Renal pelvis (tissue), 4 donors: Measurements from ENCODE around the gene GMPPA. TPM values are rescaled to one million over a fixed set of nuclear protein-coding genes. Genes with fewer than 3 reads are reported as not detected.

Source experiments
- DNase-seq: peaks from one replicate; pipeline ENCODE4 v3.0.0-alpha.2; 2013
- polyA plus RNA-seq, 3 donors: library from polyadenylated mRNA; unstranded; fragments of 120-200 nt; gene quantifications; one replicate each; pipeline ENCODE4 v1.2.1, GENCODE V29; 2013; ENCODE audit not compliant: insufficient read length in 3 of 3

GMPPA gene
- polyA plus RNA-seq, 3 donors = 35.6 to 40.0 (median 39.0) TPM

GRCh38 chr2:219465659-219466561 is 32.8 kb upstream of the GMPPA start:
- no peak for DNase-seq

DNA sequence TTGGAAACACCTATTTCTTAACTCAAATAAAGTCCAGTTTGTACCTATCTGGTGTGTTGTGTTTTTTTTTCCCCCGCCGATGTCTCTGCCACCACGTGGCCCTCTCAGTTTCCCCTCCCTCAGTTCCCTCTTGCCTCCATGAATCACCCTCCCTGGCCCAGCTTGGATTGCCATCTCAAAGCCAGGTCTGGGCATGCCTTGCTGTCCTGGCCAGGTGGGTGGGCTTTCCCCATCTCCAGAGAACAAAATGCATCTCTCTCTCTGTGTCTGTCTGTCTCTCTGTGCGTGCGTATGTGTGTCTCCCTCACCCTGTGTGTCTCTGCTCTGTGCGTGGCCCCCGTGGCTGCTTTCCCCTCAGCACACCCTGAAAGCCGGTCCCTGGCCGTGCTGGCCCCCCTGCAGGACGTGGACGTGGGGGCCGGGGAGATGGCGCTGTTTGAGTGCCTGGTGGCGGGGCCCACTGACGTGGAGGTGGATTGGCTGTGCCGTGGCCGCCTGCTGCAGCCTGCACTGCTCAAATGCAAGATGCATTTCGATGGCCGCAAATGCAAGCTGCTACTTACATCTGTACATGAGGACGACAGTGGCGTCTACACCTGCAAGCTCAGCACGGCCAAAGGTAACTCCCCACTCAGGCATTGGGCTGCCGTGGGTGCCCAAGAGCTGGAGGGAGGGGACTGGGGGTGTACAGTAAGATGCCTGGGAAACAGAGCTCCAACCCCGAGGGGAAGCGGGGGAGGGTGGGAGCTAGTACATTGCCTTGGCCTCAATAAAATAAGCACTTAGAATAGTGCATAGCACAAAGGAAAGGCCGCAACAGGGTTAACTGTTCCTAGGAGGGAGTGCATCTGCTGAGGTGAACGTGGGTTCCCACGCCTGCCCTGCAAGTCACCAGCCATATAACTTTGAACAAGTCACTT is 31.6 kb upstream of the GMPPA start:
- DNase-seq = no peak

GRCh38 chr2:219467736-219468075 is 31.0 kb upstream of the GMPPA start:
- no peak for DNase-seq

DNA sequence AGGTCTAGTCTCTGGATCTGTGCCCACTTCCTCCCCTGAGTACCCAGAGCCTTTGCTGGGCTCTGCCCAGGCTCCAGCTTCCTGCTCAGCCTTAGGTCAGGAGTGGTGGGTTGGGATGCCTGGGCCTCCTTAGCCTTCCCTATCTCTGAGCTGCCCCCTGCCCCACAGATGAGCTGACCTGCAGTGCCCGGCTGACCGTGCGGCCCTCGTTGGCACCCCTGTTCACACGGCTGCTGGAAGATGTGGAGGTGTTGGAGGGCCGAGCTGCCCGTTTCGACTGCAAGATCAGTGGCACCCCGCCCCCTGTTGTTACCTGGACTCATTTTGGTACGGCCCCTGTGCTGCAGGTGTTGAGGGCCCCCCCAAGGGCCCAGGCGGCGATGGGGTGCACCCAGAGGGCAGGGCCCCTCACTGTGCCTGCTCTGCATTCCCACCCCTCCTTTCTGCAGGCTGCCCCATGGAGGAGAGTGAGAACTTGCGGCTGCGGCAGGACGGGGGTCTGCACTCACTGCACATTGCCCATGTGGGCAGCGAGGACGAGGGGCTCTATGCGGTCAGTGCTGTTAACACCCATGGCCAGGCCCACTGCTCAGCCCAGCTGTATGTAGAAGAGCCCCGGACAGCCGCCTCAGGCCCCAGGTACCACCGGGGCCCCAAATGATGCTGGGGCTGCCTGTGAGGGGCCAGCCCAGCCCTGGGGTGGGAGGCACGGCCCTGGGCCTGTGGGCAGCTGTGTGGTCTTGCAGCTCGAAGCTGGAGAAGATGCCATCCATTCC is 30.1 kb upstream of the GMPPA start:
- no peak for DNase-seq

GRCh38 chr2:219469186-219469724 is 29.4 kb upstream of the GMPPA start:
- DNase-seq = no peak

DNA sequence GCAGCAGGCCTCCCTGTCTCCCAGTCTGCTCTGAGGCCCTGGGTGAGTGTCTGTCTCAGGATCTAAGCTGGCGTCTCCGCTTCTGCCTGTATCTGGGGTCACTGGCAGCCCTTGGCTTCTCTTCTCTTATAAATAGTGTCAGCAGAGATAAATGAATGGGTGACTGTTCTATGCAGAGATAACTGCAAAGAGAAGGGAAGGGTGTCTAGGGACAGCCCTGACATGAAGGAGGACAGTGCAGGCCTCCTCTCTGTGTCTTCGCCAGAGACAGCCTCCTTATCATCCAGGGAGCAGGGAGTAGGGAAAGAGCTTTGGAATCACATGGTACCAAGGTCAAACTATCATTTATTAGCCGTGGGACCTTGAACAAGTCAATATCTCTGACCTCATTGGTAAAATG is 28.3 kb upstream of the GMPPA start:
- DNase-seq = no peak

DNA sequence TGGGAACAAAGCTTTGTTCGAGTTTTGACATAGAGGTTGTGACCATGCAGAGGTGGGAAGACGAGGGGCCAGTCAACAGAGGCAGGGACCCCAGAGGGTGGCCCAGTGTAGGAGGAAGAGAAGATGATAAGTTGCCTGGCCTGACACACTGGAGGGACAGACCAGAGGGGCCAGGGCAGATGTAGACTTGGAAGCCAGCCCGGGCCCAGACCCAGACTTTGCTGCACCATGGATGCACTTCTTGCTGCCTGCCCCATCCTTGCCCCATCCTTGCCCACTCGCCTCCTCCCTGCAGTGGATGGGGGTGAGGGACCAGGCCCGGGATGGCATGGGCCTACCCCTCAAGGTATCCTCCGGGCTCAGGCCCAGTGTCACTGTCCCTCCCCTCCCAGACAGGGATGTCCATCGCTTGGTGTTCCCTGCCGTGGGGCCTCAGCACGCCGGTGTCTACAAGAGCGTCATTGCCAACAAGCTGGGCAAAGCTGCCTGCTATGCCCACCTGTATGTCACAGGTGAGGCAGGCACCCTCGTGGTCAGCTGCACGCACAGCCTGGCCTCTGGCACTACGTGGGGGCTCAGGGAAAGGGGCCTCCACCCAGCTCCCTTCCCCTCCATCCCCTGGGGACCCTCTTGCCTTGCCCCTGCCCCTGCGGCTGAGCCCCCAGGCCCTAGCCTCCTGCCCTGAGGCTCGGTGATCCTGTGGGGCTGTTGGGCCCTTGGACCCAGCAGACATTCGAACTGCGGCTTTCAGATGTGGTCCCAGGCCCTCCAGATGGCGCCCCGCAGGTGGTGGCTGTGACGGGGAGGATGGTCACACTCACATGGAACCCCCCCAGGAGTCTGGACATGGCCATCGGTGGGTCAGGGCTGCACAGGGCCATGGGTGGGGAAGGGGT is 27.0 kb upstream of the GMPPA start:
- DNase-seq = no peak

DNA sequence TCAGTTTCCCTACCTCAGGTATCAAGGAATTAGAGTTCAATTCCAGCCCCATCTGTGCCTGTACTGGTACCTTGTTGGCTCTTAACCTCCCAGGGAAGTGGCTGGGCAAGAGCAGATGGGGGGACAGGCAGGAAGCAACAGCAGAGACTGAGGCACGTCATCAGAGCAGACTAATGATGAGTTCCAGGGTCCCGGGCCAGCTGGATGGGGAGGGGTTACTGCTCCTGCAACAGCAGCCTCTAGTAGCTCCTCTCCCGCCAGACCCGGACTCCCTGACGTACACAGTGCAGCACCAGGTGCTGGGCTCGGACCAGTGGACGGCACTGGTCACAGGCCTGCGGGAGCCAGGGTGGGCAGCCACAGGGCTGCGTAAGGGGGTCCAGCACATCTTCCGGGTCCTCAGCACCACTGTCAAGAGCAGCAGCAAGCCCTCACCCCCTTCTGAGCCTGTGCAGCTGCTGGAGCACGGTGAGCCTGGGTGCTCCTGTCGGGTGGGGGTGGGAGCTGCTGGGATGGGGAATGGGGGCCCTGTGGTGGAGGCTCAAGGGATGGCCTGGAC is 26.0 kb upstream of the GMPPA start:
- DNase-seq = no peak

DNA sequence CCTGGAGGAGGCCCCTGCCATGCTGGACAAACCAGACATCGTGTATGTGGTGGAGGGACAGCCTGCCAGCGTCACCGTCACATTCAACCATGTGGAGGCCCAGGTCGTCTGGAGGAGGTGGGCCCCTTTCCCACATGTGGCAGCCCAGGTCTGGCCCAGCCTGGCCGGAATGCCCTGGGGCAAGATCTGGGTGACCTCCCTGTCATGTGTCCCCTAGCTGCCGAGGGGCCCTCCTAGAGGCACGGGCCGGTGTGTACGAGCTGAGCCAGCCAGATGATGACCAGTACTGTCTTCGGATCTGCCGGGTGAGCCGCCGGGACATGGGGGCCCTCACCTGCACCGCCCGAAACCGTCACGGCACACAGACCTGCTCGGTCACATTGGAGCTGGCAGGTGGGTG is 25.2 kb upstream of the GMPPA start:
- DNase-seq = no peak

DNA sequence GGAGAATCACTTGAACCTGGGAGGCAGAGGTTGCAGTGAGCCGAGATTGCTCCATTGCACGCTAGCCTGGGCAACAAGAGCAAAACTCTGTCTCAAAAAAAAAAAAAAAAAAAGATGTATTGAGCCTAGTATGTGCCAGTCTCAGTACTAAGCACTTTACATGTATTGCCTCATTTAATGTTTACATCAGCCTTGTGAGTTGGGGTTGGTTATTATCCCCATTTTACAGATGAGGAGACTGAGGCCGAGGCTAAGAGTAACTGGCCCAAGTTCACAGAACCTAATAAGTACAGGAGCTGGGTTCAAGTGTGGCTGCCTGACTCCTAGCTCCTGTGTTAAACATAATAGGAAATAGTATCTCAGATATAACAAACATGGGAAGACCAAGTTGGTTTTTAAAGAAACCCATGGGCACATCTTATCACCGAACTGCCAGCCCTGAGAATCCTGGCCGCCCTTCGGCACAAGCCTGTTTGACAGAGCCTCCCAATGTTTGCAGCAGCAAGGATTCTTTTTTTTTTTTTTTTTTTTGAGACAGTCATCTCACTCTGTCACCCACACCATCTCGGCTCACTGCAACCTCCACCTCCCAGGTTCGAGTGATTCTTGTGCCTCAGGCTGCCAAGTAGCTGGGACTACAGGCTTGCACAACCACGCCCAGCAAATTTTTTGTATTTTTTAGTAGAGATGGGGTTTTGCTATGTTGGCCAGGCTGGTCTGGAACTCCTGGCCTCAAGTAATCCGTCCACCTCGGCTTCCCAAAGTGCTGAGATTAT is 24.2 kb upstream of the GMPPA start:
- DNase-seq = no peak

DNA sequence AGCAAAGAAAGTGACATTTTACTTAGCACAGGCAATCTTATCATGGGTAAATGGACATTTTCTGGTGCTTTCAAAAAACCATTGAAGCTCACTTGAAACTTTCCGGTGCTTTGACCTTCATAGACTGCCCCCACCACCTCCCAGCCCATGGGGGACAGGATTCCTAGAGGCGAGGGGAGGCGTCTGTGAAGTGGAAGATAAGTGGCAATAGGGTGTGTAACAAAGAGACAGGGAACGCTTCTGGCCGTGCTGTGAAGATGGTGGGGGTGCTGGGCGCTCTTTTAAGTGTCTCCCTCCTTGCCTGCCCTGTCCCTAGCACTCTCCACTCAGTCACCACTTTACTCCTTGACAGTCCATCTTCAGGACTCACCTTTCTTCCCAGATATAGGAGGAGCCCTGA is 23.4 kb upstream of the GMPPA start:
- no peak for DNase-seq

DNA sequence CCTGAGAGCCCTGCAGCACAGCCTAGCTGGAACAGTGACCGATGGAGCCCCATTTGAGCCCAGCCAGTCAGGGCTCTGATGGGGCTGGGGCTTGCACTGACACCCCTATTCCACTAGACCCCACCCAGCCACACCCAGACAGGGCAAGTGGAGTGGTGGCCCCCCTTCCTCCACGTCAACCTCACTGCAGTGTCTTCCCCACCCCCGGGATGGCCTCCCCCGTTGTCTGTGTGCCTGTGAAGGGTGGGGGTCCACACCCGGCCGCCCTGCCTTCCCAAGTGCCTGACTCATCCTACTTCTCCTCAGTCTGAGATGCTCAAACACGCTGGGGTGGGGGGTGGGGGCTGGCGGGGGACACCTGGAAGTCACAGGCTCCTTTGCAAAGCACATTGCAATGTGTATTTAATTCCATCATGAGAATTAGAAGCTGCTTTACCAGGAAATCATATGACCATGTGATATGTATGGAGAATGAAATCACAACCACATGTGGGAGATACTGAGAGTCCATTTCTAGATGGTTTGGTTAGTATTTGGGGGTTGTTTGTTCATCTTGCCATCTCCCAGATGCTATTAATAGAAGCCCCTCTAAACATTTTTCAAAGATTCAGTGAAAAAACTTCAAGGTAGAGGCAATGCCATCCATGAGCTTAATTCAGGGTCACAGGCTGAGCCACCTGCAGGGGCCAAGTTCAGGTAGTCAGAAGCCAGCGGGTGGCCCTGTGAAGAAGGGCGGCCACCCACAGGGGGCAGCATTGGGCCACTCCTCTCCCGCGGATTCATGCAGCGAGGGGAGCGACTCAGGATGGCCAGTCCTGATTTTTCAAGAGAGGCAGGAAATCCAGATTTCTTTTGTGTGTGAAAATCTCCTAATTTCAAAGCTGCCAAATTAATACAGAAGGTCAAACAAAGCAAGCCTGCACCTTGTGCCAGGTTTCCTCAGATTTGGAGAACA is 22.7 kb upstream of the GMPPA start:
- DNase-seq = peak; percentile 65

DNA sequence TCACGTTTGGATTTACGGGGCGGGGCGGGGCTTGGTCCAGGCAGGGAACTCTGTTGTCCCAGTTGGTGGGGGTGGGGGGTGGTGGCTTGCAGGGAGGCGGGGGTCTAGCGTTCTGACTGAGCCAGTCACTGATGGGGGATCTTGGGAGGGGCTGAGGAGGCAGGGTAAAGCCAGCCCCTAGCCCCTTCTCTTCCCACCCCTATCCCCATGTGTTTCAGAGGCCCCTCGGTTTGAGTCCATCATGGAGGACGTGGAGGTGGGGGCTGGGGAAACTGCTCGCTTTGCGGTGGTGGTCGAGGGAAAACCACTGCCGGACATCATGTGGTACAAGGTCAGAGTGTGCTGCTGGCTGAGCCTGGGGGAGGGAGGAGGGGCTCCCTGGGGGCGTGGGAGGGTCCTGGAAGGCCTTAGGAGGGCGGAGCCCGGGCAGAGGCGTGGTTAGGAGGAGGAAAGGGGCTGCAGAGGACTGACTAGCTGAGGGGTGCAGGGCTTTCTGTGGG is 22.0 kb upstream of the GMPPA start:
- peak; percentile 62 for DNase-seq

- DNase-seq = no peak
Observed at GRCh38 chr2:219477179-219477578, 21.5 kb upstream of the GMPPA start.

DNA sequence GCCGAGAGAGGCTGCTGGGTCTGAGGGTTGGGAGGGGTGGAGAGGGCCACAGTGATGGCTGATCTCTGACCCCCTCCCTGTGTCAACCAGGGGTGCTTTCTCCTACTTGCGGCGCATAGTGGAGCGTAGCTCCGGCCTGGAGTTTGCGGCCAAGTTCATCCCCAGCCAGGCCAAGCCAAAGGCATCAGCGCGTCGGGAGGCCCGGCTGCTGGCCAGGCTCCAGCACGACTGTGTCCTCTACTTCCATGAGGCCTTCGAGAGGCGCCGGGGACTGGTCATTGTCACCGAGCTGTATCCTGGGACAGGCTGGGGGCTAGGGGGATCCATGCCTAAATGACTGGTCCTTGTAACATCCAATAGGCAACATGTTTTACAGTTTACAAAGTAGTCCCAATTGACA is 20.9 kb upstream of the GMPPA start:
- DNase-seq = no peak

DNA sequence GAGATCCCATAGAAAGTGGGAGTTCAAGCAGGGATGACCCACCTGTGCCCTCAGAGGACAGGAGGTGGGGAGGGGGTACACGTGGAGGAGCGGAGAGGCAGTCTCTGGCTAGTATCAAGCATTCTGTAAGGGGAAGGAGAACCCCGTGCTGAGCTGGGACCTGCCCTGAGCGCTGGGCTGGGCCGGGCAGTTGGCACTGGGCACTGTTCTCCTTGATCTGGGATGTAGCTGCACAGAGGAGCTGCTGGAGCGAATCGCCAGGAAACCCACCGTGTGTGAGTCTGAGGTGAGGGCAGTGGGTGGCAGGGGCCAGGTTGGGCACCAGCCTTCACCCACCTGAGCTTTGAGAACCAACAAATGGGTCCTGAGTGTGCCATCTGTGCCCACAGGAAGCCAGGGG is 19.8 kb upstream of the GMPPA start:
- DNase-seq = no peak

DNA sequence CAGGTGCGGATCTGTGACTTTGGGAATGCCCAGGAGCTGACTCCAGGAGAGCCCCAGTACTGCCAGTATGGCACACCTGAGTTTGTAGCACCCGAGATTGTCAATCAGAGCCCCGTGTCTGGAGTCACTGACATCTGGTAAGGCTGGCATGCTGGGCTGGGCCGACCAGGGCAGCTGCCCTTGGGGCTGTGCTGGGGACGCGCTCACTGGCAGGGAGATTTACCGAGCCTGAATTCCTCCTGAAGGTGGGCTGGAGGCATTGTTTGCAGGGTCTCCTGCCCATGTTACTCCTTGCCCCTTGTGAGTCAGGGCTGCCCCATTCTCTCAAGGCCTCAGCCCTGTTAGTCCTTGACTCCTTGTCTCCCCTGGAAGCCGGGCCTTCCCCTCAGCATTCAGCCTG is 18.7 kb upstream of the GMPPA start:
- no peak for DNase-seq

DNA sequence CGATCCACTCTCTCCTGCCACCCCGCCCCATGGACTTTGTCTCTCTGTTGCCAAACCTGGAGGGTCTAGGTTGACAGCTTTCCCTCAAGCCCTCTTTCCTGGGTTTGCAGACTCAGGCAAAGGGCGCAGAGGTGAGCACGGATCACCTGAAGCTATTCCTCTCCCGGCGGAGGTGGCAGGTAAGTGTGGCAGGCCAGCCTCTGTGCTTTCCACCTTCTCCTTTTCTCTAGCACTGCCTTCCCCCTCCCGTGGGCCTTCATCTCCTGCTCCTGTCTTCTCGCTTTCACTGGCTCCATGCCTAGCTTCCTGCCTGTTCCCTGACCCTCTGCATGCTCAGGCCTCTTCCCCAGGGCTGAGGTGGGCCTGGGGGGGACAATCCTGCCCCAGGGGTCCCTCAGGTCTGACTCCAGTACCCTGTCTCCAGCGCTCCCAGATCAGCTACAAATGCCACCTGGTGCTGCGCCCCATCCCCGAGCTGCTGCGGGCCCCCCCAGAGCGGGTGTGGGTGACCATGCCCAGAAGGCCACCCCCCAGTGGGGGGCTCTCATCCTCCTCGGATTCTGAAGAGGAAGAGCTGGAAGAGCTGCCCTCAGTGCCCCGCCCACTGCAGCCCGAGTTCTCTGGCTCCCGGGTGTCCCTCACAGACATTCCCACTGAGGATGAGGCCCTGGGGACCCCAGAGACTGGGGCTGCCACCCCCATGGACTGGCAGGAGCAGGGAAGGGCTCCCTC is 15.9 kb upstream of the GMPPA start:
- DNase-seq = no peak
